ENCODE results near the gene TMEM106C.

The TMEM106C gene

GRCh38 chr12:47984331-47984801 lies 21.0 kb downstream of the TMEM106C start:
- H3K4me3 ChIP-seq (ENCODE audit: low read depth, low read length), result no peak overlapping the region
- no peaks in the 10 kb centered on the region for H3K27me3 ChIP-seq (ENCODE audit: insufficient read depth, low read depth, severe bottlenecking)
- H3K27ac ChIP-seq, result no peak overlapping the region
- no peaks in the 10 kb centered on the region for H3K36me3 ChIP-seq
- H3K9me3 ChIP-seq (ENCODE audit: severe bottlenecking), result no peaks in the 10 kb centered on the region
- no peak for TF ChIP-seq CTCF (IDR thresholded peaks at IDR 0.05; ENCODE audit: low read depth, low read length)
- DNase-seq, result no peak

DNA sequence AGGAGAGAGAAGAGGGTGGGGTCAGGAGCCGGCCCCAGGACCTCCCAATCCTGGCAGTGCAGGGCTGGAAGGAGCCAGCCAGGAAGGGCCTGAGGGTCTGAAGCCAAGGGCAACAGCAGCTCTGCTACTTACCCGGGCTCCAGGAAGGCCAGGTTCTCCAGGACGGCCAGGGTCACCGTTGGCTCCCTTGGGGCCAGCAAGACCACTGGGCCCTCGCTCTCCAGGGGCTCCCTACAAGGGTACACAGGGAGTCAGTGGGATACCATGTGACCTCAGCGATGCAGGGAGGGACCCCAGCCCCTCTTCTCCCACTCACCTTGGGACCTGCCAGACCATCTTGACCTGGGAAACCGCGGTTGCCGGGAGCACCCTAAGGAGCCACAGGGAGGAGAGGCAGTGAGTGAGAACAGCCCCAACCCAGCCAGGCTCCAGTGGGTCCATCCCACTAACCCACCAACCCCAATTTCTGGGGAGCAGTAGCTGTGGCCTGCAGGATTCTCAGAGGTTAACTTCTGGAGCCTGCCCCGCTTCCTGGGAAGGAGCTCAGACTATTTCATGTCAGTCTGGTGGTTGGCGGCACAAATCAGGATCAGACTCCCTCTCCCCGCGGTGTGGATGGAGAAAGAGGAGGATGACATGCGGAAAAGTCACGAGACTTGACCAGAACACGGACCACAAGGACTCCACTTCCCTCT lies 22.3 kb downstream of the TMEM106C start:
- no peak for TF ChIP-seq CTCF (IDR thresholded peaks at IDR 0.05; ENCODE audit: low read depth, low read length)
- no peak for DNase-seq
- Histone ChIP-seq H3K9me3 (ENCODE audit: severe bottlenecking) (no peaks in the 10 kb centered on the region), H3K36me3 (no peaks in the 10 kb centered on the region), H3K27ac (no peak overlapping the region), H3K27me3 (ENCODE audit: insufficient read depth, low read depth, severe bottlenecking) (no peaks in the 10 kb centered on the region), H3K4me3 (ENCODE audit: low read depth, low read length) (no peak overlapping the region)

- no peaks in the 10 kb centered on the region for H3K27me3 ChIP-seq (ENCODE audit: insufficient read depth, low read depth, severe bottlenecking)
- no peak overlapping the region for H3K4me3 ChIP-seq (ENCODE audit: low read depth, low read length)
- no peaks in the 10 kb centered on the region for H3K9me3 ChIP-seq (ENCODE audit: severe bottlenecking)
- no peak for DNase-seq
- H3K36me3 ChIP-seq, result no peaks in the 10 kb centered on the region
- no peak overlapping the region for H3K27ac ChIP-seq
- TF ChIP-seq CTCF (IDR thresholded peaks at IDR 0.05; ENCODE audit: low read depth, low read length), result no peak
Measured at GRCh38 chr12:47986291-47986660, 22.9 kb downstream of the TMEM106C start.

- DNase-seq, result no peak
- H3K9me3 ChIP-seq (ENCODE audit: severe bottlenecking), result no peaks in the 10 kb centered on the region
- H3K36me3 ChIP-seq, result no peaks in the 10 kb centered on the region
- TF ChIP-seq CTCF (IDR thresholded peaks at IDR 0.05; ENCODE audit: low read depth, low read length), result no peak
- H3K4me3 ChIP-seq (ENCODE audit: low read depth, low read length), result no peak overlapping the region
- no peak overlapping the region for H3K27ac ChIP-seq
- H3K27me3 ChIP-seq (ENCODE audit: insufficient read depth, low read depth, severe bottlenecking), result no peaks in the 10 kb centered on the region
Measured at GRCh38 chr12:47986832-47987231, 23.4 kb downstream of the TMEM106C start.

DNA sequence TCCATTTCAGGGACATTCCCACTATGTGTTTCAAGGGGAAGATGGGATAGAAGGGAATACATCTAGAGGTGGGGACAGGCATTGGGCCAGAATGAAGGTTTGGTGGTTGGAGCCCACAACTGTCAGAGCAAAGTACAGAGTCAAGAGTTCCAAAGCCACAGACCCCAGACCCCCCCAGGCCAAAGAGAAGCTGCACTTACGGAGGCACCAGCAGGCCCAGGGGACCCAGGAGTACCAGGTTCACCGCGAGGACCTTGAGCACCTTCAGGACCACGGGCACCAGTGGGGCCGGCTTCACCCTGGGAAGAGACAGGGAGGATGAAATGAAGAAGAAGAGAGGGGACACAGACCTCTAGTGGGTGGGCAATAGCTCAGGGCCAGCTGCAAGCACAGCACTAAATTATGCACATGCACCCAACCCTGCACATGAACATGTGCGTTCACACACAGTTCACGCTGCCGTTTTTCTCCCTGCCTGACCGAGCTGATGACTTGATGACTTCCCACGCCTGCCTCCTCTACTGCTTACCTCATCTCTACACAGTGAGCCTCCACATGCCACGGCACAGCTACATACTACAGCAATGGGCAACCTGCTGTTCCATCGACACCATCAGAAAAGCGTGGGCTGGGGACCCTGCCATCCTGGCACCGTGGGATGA lies 24.1 kb downstream of the TMEM106C start:
- DNase-seq, result no peak
- Histone ChIP-seq H3K27me3 (ENCODE audit: insufficient read depth, low read depth, severe bottlenecking) (no peaks in the 10 kb centered on the region), H3K4me3 (ENCODE audit: low read depth, low read length) (no peak overlapping the region), H3K27ac (no peak overlapping the region), H3K9me3 (ENCODE audit: severe bottlenecking) (no peaks in the 10 kb centered on the region), H3K36me3 (no peaks in the 10 kb centered on the region)
- no peak for TF ChIP-seq CTCF (IDR thresholded peaks at IDR 0.05; ENCODE audit: low read depth, low read length)

All from WERI-Rb-1 (cell line).